H1 (cell line): ENCODE data around the gene RBSN.

ENCODE experiments used
- CBX5 ChIP-seq: fragments of 300-800, 300-1000 bp; sonication (generic); IDR thresholded peaks from 2 replicates; pipeline ENCODE4 v1.7.1; 2016; ENCODE audit warnings: antibody characterized with exemption, low read length, low read depth
- CEBPB ChIP-seq: IDR thresholded peaks from 2 replicates; pipeline ENCODE4 v1.6.1; 2012; ENCODE audit warnings: low read depth, low read length
- CTCF ChIP-seq, 3 experiments: IDR thresholded peaks; 1 replicate in 2 of 3; 2 replicates in 1 of 3; pipeline versions ENCODE4 v1.5.1 to v1.6.1; 2011; ENCODE audit warnings: low read length in 3 of 3, mild to moderate bottlenecking in 3 of 3, inconsistent platforms in 2 of 3, low read depth in 1 of 3, moderate library complexity in 1 of 3; ENCODE audit not compliant: insufficient read depth in 1 of 3; ENCODE audit errors: control extremely low read depth in 1 of 3
- EP300 ChIP-seq, 2 experiments: IDR thresholded peaks; 1 replicate in 1 of 2; 2 replicates in 1 of 2; pipeline ENCODE4 v1.6.1; 2011 to 2012; ENCODE audit warnings: low read depth in 2 of 2, low read length in 2 of 2, mild to moderate bottlenecking in 2 of 2, borderline replicate concordance in 1 of 2, inconsistent platforms in 1 of 2, moderate library complexity in 1 of 2
- GABPA ChIP-seq: IDR thresholded peaks from 2 replicates; pipeline ENCODE4 v1.6.1; 2011; ENCODE audit warnings: mild to moderate bottlenecking, low read length, moderate library complexity, borderline replicate concordance; ENCODE audit not compliant: insufficient read depth
- JUN ChIP-seq: IDR thresholded peaks from 2 replicates; pipeline ENCODE4 v1.6.1; 2011; ENCODE audit warnings: low read depth, mild to moderate bottlenecking, improper control_type of control experiment, low read length
- POLR2A ChIP-seq, 2 experiments: IDR thresholded peaks; 1 replicate in 1 of 2; 2 replicates in 1 of 2; pipeline ENCODE4 v1.6.1; 2011; ENCODE audit warnings: low read depth in 2 of 2, low read length in 2 of 2, mild to moderate bottlenecking in 2 of 2; ENCODE audit errors: control extremely low read depth in 1 of 2
- POLR2AphosphoS5 ChIP-seq: IDR thresholded peaks from 2 replicates; pipeline ENCODE4 v1.6.1; 2011; ENCODE audit warnings: low read depth, low read length
- SP1 ChIP-seq: IDR thresholded peaks from 2 replicates; pipeline ENCODE4 v1.6.1; 2011; ENCODE audit warnings: low read depth, low read length
- SRF ChIP-seq: IDR thresholded peaks from 2 replicates; pipeline ENCODE4 v1.6.1; 2011; ENCODE audit warnings: mild to moderate bottlenecking, low read depth, low read length, moderate library complexity
- SUZ12 ChIP-seq: fragments of 200-600 bp; sonication (generic); IDR thresholded peaks from 2 replicates; pipeline ENCODE4 v1.6.1; 2012; ENCODE audit warnings: mild to moderate bottlenecking, inconsistent platforms, low read length, moderate library complexity, mixed read lengths
- TCF12 ChIP-seq: IDR thresholded peaks from 2 replicates; pipeline ENCODE4 v1.6.1; 2011; ENCODE audit warnings: low read depth, mild to moderate bottlenecking, low read length
- USF2 ChIP-seq: IDR thresholded peaks from 2 replicates; pipeline ENCODE4 v1.6.1; 2011; ENCODE audit warnings: low read length, improper control_type of control experiment
- YY1 ChIP-seq: IDR thresholded peaks from 2 replicates; pipeline ENCODE4 v1.6.1; 2011; ENCODE audit warnings: low read depth, mild to moderate bottlenecking, low read length

- TF ChIP-seq CTCF (IDR thresholded peaks at IDR 0.05; ENCODE audit: control extremely low read depth in 1 of 3, insufficient read depth in 1 of 3, low read depth in 1 of 3, low read length in 3 of 3) (no peak), USF2 (no peak), POLR2AphosphoS5 (no peak), EP300 (IDR thresholded peaks at IDR 0.05; ENCODE audit: borderline replicate concordance in 1 of 2, low read depth in 2 of 2, low read length in 2 of 2) (no peak), SP1 (no peak), SRF (no peak), CBX5 (no peak), POLR2A (IDR thresholded peaks at IDR 0.05; ENCODE audit: control extremely low read depth in 1 of 2, low read depth in 2 of 2, low read length in 2 of 2) (0 out of 3 replicates have a peak, but pooled peaks of 1 of the 2 experiments have one; percentile 8), YY1 (no peak), JUN (no peak), CEBPB (no peak), GABPA (no peak), TCF12 (no peak), SUZ12 (no peak)
These were observed 55.4 kb downstream of the RBSN start for GRCh38 chr3:15043408-15044171.
